M059J (cell line): ENCODE data around the gene SETMAR. TPM values are rescaled to one million over a fixed set of nuclear protein-coding genes. Genes with fewer than 3 reads are reported as not detected.
"Not testable (repeated sequence)": the region's sequence is repeated elsewhere in the genome, so short reads cannot be mapped to it uniquely, and the experiment has no call there.

ENCODE experiments used
- DNase-seq: peaks from one replicate; pipeline ENCODE4 v3.0.0-alpha.2; 2012; ENCODE audit warnings: low read depth
- total RNA-seq: library from RNA; depleted of rRNA; stranded (reverse); fragments of >200 nt; shearing (Covaris generic); gene quantifications from 2 replicates; pipeline ENCODE4 v1.2.3, GENCODE V29; 2014; rRNA removed

Gene SETMAR
- 9.4 and 14.2 TPM in 2 replicates for total RNA-seq

- DNase-seq: peak; percentile 71
Observed at GRCh38 chr3:4303187-4304123, at the start of gene SETMAR. Gene SETMAR, plus strand, starts transcription at chr3:4303369. Its CDS starts 2 bp downstream, at chr3:4303371.

- no peak for DNase-seq
Observed at GRCh38 chr3:4261406-4261805, 41.8 kb upstream of the SETMAR start.

GRCh38 chr3:4264040-4264439 is 39.1 kb upstream of the SETMAR start:
- no peak for DNase-seq

GRCh38 chr3:4270720-4271119 is 32.4 kb upstream of the SETMAR start:
- DNase-seq: no peak

- peak; percentile 5 for DNase-seq
Observed at GRCh38 chr3:4271834-4272233, 31.3 kb upstream of the SETMAR start.

GRCh38 chr3:4279516-4280105 is 23.6 kb upstream of the SETMAR start:
- no peak for DNase-seq

GRCh38 chr3:4281991-4282390 is 21.2 kb upstream of the SETMAR start:
- no peak for DNase-seq

- DNase-seq: no peak
Observed at GRCh38 chr3:4284865-4285264, 18.3 kb upstream of the SETMAR start.

- no peak for DNase-seq
Observed at GRCh38 chr3:4289044-4289443, 14.1 kb upstream of the SETMAR start.

GRCh38 chr3:4290272-4290893 is 12.8 kb upstream of the SETMAR start:
- DNase-seq: peak; percentile 19

- no peak for DNase-seq
Observed at GRCh38 chr3:4292301-4292700, 10.9 kb upstream of the SETMAR start.

GRCh38 chr3:4294616-4295327 is 8.4 kb upstream of the SETMAR start:
- DNase-seq: no peak

- DNase-seq: not testable (repeated sequence)
Observed at GRCh38 chr3:4296454-4296853, 6.7 kb upstream of the SETMAR start.

- no peak for DNase-seq
Observed at GRCh38 chr3:4297486-4297885, 5.7 kb upstream of the SETMAR start.

- no peak for DNase-seq
Observed at GRCh38 chr3:4302747-4303146, 422 bp upstream of the SETMAR start.

GRCh38 chr3:4305210-4305609 is 2.0 kb downstream of the SETMAR start:
- not testable (repeated sequence) for DNase-seq

- DNase-seq: no peak
Observed at GRCh38 chr3:4306091-4306490, 2.9 kb downstream of the SETMAR start.

- no peak for DNase-seq
Observed at GRCh38 chr3:4306860-4307259, 3.7 kb downstream of the SETMAR start.

GRCh38 chr3:4309491-4310128 is 6.4 kb downstream of the SETMAR start:
- DNase-seq: no peak

- DNase-seq: no peak
Observed at GRCh38 chr3:4310971-4311370, 7.8 kb downstream of the SETMAR start.

GRCh38 chr3:4311496-4311895 is 8.3 kb downstream of the SETMAR start:
- DNase-seq: no peak
